ENCODE data around the gene TIRAP. TPM values are rescaled to one million over a fixed set of nuclear protein-coding genes. Genes with fewer than 3 reads are reported as not detected.

Gene TIRAP
- total RNA-seq, 6 experiments from 2014 or later = 8.0 to 12.1 (median 9.7) TPM

DNA sequence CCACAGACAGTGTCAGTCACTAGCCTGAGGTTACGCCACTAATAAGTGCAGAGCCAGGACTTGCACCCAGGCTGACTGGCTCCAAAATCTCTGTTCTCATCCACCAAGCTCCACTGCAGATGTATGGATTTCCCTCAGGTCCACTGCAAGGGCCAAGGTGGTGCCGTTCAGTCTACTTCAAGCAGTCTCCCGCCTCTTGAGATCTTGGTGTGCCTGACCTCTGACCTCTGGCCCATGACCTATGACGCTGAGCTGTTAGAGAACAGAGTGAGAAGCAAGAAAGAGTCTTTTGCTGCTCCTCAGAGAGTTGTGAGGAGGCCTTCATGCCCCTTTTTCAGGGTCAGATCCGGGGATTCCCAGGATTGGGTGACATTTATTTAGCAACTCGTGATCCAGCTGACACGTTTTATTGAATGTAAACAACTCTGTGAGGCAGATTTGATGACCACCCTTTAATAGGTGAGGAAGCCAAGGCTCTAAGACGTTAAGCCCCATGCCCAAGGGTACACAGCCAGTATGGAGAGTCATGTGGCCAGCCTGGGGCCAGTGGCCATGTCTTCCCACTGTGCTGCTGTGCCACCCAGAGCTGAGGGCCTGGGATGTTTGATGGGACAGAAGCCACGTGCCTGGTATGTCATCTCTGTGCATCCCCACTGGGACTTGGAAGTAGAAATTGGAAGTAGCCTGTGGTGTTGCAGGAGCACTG, 46.2 kb downstream of the TIRAP start:
- intact Hi-C loops (cut with DNase I) = no loop called here
- H3K4me1 ChIP-seq = peaks cover 0 to 47% (median 12%) of the 10 kb centered on the region in 4 donors
- TF ChIP-seq, protein P1, sequence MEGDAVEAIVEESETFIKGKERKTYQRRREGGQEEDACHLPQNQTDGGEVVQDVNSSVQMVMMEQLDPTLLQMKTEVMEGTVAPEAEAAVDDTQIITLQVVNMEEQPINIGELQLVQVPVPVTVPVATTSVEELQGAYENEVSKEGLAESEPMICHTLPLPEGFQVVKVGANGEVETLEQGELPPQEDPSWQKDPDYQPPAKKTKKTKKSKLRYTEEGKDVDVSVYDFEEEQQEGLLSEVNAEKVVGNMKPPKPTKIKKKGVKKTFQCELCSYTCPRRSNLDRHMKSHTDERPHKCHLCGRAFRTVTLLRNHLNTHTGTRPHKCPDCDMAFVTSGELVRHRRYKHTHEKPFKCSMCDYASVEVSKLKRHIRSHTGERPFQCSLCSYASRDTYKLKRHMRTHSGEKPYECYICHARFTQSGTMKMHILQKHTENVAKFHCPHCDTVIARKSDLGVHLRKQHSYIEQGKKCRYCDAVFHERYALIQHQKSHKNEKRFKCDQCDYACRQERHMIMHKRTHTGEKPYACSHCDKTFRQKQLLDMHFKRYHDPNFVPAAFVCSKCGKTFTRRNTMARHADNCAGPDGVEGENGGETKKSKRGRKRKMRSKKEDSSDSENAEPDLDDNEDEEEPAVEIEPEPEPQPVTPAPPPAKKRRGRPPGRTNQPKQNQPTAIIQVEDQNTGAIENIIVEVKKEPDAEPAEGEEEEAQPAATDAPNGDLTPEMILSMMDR (IDR thresholded peaks at IDR 0.05) = no peak
- TF ChIP-seq POLR2A (IDR thresholded peaks at IDR 0.05) = no peak
- H3K27me3 ChIP-seq = no peaks in the 10 kb centered on the region
- H3K27ac ChIP-seq = peak overlapping the region; percentile 70 to 97 (median 90)
- H3K9me3 ChIP-seq = no peaks in the 10 kb centered on the region
- WGBS (ENCODE audit: insufficient coverage, low coverage, low lambda C conversion rate, missing lambda C conversion rate) = 27% methylated on average over 3 of the region's 9 CpGs
- DNase-seq (peak in 1 of 3 donors; percentile 56), ATAC-seq (peak in 2 of 4 donors; percentile 0 to 6)
- H3K36me3 ChIP-seq = peaks cover 0 to 9% (median 2%) of the 10 kb centered on the region in 4 donors
- H3K4me3 ChIP-seq = peak overlapping the region; percentile 48 to 79 (median 55)

GRCh38 chr11:126329644-126330211, 46.8 kb downstream of the TIRAP start:
- peaks cover 0 to 9% (median 2%) of the 10 kb centered on the region in 4 donors for H3K36me3 ChIP-seq
- TF ChIP-seq, protein P1 (IDR thresholded peaks at IDR 0.05) = no peak
- TF ChIP-seq POLR2A (IDR thresholded peaks at IDR 0.05) = no peak
- no peak overlapping the region for H3K4me3 ChIP-seq
- H3K4me1 ChIP-seq = peaks cover 0 to 53% (median 15%) of the 10 kb centered on the region in 4 donors
- DNase-seq (no peak), ATAC-seq (no peak)
- 30% methylated on average over 2 of the region's 11 CpGs for WGBS (ENCODE audit: insufficient coverage, low coverage, low lambda C conversion rate, missing lambda C conversion rate)
- intact Hi-C loops (cut with DNase I) = loop anchor here in 1 of 2 donors (10.0 kb wide), 1 partner anchor 65 kb away; no protein-coding TSS in a partner anchor
- H3K27me3 ChIP-seq = no peaks in the 10 kb centered on the region
- no peaks in the 10 kb centered on the region for H3K9me3 ChIP-seq
- H3K27ac ChIP-seq = no peak overlapping the region

DNA sequence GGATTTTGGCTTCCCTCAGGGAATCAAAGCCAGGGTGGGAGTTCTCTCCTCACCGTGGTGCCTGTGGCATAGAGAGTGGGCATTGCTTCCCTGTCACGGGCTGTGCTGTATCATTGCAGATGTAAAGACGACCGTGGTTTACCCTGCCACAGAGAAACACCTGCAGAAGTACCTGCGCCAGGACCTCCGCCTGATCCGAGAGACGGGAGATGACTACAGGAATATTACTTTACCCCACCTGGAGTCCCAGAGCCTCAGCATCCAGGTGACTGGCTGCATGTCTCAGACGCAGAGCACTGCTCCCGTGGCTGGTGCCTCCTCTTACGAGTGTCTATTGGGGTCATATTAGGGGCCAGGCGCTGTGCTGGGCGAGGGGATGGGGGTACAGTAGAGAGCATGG, 48.4 kb downstream of the TIRAP start:
- no peak for TF ChIP-seq POLR2A (IDR thresholded peaks at IDR 0.05)
- TF ChIP-seq, protein P1 (IDR thresholded peaks at IDR 0.05) = no peak
- H3K4me3 ChIP-seq = no peak overlapping the region
- ATAC-seq (no peak), DNase-seq (peak in 1 of 3 donors; percentile 18)
- H3K36me3 ChIP-seq = peaks cover 0 to 9% (median 2%) of the 10 kb centered on the region in 4 donors
- H3K27me3 ChIP-seq = no peaks in the 10 kb centered on the region
- no peaks in the 10 kb centered on the region for H3K9me3 ChIP-seq
- intact Hi-C loops (cut with DNase I) = loop anchor here in 1 of 2 donors (10.0 kb wide), 1 partner anchor 64 kb away; no protein-coding TSS in a partner anchor
- no peak overlapping the region for H3K27ac ChIP-seq
- H3K4me1 ChIP-seq = peaks cover 0 to 69% (median 20%) of the 10 kb centered on the region in 4 donors
- no CpG with 5 or more reads among the region's 13 CpGs for WGBS (ENCODE audit: insufficient coverage, low coverage, low lambda C conversion rate, missing lambda C conversion rate)

DNA sequence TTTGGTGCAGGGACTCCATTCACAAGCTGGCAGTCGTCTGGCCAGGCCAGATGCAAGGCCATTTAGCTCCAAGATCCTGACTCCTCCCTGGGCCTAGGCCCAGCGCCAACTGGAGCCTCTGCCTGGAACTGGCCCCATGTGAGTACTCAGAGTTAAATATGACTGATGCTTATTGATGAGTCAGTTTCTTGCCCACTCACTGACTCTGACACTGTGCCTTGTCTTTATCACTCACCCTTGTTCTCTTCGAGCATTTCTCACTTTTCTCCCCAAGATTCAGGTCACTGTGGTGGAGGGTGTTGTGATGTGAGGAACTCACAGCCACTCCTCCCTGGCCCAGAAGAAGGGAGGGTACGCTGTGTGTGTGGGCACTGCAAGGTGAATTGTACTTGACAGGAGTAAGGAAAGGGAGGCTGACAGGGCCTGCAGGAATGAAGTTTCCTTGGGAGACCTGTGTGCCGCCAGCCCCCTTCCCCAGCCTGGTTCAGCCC, 49.4 kb downstream of the TIRAP start:
- peak in 2 of 3 donors; percentile 63 to 76 for DNase-seq
- intact Hi-C loops (cut with DNase I) = loop anchor here in 1 of 2 donors (10.0 kb wide), 1 partner anchor 63 kb away; no protein-coding TSS in a partner anchor
- peak; percentile 0 to 9 (median 4) for ATAC-seq
- no peak overlapping the region for H3K4me3 ChIP-seq
- no peak for TF ChIP-seq POLR2A (IDR thresholded peaks at IDR 0.05)
- TF ChIP-seq, protein P1 (IDR thresholded peaks at IDR 0.05) = no peak
- H3K4me1 ChIP-seq = peaks cover 0 to 76% (median 23%) of the 10 kb centered on the region in 4 donors
- no peaks in the 10 kb centered on the region for H3K9me3 ChIP-seq
- H3K36me3 ChIP-seq = peaks cover 0 to 9% (median 2%) of the 10 kb centered on the region in 4 donors
- H3K27ac ChIP-seq = peak overlapping the region in 1 of 3 donors; percentile 34
- no peaks in the 10 kb centered on the region for H3K27me3 ChIP-seq
- 69% methylated on average over 3 of the region's 5 CpGs for WGBS (ENCODE audit: insufficient coverage, low coverage, low lambda C conversion rate, missing lambda C conversion rate)

Data from right lobe of liver (tissue), 6 donors.